Islet of Langerhans (tissue), 1 donor: ENCODE data around the gene LRFN2.

Source experiments
- FAIRE-seq: peaks from one replicate; lab custom pipeline; 2011; peaks lifted over from hg19 to GRCh38; lab: Jason Lieb, UNC

The LRFN2 gene

DNA sequence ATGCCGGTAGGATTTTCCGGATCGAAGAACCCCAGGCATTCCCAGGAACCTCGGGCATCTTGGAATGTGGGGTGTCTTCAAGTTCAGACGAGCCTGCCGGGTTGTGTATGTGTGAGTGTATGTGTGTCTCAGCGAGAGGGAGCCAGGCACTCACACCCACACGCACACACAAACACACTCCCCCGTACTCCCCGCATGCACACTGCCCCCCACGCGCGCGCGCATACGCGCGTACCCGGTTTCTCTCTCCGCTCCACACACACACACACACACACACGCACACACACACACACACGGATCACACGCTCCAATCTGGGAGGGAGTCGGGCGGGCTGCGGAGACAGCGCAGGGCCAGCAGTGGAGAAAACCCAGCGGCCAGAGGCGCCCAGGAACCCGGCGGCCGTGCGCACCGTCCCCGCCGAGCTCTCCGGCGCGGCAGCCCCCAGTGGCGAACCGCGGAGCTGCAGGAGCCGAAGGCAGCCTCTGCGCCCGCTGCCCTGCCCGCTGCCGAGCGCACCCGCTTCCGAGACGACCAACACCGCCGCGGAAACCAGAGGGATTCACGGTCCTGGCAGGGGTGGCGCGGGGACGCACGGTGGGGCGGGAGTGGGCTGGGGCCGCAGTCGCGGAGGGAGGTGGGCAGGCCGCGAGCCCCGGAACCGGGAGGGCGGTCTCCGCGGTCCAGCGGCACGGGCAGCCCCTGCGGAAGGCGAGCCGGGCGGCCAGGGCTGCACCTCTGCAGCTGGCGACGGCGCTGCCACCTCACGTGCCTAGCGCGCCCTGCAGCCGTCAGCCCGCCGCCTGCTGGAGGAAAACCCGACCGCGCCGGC is at the start of gene LRFN2:
Gene LRFN2, minus strand, starts transcription at position 125 of the 830 bp plus-strand sequence.
- FAIRE-seq = no peak

DNA sequence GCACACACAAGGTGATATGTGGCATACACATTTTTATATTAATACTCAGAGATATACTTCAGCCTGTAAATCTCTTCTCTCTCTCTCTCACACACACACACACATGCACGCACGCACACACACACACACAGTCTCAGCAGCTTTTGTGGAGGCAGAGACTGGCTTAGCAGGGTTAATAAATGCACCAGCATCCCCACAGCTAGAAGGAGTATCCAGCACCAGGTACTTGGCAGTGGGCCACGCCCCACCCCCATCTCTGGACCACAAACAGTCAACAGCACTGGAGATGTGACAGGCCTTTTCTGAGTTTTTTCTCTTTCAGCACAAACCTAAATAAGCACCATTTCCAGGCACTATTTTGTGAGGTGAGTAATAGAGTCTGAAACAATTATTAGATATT is 47.3 kb upstream of the LRFN2 start:
- no peak for FAIRE-seq

DNA sequence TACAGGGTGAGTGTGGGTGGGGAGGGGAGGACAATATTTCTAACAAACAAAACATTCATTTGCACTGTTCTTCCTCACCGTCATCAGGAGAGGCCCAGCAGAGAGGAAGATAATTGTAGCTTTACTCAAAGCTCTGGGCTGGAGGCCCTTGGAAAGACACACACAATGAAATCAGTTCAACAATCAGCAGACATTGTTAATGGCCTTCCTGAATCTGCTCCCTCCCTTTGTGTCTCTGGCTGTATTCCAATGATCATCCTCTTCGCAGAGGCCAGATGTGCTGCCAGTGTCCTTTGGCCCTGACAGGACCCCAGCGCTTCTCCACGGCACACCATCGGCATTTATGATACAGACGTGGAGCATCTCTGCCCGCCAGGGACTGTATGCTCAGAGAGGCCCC is 44.6 kb upstream of the LRFN2 start:
- FAIRE-seq = no peak

DNA sequence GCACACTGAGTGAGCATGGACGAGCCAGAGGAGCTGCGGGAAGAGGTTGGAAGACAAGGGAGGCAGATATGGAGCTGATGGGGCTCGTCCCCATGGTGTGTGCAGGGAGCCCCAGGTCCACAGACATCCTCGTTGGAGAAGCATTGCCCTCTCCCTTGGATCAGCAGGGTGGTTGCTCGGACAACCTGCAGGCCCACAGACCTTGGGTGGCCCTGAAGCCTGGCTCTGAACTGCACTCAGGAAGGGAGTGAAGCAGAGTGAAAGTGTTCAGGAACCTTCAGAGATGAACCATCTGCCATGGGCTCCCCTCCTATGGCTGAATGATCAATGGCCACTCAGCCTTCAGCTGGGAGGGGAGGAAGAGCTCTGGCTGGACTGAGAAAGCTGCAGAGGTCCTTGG is 43.3 kb upstream of the LRFN2 start:
- FAIRE-seq = no peak

DNA sequence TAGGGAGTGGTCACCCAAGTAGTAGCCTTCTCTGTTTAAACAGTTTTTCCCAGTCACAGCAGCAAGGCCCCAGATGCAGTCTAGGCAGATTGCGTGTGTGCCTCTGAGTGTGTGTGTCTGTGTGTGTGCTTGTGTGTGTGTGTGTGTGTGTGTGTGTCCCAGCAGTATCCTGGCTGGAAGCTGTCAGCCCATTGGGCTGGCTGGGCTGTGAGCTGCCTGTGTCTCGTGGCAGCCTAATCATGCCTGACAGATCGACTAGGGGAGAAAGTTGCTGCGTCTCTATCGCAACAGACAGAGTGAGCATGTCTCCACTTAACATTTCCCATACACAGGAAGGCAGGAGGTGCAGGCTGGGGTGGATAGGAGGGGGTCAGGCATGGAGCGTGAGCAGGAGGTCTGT is 42.9 kb upstream of the LRFN2 start:
- no peak for FAIRE-seq

DNA sequence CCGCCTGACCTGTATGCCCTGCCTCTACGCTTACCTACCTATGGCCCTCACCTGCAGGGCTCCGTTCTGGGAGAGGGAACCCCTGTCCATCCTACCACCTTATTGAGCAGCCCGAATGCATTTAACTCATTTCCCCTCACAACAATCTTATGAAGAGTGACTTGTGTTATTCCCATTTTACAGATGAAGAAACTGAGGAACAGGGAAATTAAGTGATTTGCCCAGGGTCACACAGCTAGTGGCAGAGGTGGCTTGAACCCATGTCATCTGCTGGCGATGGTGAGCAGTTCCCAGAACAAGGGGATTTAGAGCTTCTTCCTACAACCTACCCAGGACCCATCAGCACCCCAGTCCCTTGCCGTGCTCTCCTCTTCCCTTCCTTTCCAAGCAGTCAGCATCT is 42.3 kb upstream of the LRFN2 start:
- no peak for FAIRE-seq

DNA sequence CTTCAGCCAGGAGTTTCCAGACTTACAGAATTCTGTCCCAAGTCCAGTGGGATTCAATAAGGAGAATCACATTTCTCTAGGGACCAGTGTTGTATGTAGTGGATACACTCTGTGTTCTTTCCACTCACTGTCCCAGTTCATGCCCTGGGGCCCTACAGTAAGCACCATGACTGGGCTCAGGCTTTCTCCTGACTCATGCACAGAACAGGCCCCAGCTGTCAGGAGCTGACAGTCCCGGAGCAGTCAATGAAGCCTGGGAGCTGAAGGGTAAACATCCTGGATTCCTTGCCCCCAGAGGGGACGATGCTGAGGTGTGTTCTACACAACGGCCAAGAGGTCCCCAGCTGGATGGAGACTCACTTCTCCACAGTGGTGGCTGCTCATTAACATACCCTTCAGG is 40.2 kb upstream of the LRFN2 start:
- FAIRE-seq = no peak

DNA sequence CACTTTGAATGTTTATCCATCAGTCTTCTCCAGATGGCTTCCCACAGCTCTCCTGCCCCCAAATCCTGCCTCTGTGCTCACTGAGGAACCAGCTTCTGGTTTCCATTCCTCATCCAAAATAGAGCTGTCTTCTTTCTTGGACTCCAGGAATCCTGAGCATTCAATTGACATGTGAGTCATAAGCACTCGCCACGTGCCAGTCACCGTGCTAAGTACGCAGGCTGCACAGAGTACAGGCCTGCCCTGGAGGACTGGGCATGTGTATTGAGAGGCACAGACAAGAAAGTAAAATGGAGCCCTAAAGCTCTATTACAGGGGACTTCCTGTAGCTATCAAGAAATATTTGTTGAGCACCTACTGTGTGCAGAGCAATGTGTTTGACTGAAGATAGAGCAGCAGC is 39.7 kb upstream of the LRFN2 start:
- FAIRE-seq = no peak

DNA sequence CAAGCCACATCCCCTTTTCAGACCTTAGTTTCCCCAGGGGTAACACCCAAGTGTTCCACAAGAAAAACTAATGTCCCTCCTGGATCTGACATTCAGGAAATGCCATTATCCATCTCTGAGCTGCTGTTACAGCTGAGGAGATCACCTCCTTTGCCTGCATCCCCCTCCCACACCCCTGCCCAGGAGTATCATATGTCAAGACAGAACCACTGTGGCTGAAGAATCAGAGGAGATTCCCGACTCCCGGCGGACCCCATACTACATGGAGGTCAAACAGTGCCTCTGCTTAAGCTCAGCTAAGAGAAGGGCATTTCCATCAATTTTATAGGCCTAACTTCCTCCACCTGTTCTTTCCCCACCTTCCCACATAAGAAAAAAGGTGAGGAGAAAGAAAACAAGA is 36.8 kb upstream of the LRFN2 start:
- FAIRE-seq = no peak

DNA sequence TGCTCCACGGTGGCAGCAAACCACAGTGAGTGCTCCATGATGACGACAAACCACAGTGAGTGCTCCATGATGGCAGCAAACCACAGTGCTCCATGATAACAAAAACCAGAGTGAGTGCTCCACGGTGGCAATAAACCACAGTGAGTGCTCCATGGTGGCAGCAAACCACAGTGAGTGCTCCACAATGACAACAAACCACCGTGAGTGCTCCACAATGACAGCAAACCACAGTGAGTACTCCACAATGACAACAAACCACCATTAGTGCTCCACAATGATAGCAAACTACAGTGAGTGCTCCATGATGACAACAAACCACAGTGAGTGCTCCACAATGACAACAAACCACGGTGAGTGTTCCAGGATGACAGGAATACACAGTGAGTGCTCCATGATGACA is 36.0 kb upstream of the LRFN2 start:
- FAIRE-seq = no peak

DNA sequence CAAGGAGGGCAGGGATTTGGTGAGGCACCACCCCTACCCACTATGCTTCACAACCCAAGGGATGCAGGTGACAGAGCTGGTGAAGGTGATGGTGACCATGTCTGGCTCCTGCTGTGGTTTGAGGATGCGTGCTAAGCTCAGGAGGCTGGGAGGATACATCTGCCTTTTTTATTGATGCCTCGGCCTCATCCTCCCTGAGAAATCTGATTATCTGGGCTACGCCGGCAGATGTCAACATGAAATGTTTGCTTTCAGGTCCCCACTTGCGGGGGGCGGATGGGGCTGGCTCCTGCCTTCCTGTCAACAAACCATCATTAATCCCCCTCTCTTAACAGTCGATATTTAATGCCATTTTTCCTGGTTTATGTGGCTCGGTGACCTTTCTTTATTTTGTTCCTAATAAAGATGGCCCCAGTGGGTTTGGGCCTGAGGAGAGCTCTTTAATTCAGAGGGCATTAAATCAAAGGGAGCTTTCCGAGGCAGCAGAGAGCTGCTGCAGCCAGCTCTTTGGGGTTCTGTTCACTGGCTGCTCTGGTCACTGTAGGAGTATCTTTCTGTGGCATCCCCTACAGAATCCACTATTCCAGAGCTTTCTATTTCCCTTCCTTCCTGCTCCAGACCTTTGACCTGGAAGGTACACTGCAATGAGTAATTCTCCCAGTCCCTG is 33.5 kb upstream of the LRFN2 start:
- FAIRE-seq = no peak

DNA sequence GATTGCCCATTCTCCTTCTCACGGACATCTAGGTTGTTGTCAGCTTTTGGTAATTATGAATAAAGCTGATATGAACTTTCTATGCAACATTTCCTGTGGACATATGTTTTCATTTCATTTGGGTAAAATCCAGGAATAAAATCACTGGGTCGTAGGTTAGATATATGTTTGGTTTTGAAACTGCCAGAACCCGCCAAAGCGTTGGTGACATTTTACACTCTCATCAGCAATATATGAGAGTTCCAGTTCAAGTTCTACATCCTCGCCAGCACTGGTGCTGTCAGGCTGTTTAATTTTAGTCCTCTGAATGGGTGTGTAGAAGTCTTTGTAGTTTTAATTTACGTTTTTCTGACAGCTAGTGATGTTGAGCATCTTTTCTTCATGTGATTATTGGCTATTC is 27.5 kb upstream of the LRFN2 start:
- FAIRE-seq = no peak

DNA sequence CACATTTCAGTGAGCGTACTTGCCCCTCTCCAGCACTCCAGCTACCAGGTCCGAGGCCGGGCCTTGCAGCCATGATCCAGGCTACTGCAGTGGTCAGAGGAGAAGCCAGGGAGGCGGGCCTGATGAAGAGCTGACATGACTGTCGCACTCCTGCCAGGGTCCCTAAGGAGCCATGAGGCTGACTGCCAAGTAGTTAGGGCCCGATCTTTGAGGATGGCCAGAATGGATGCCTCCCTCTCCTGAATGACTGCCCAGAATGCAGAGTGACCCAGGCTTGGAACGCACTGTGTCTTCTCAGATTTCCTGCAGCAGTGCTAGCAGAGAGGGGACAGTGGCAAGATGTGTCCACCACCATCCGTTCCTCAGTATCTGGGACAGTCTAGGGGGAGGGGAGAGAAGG is 24.7 kb upstream of the LRFN2 start:
- no peak for FAIRE-seq

DNA sequence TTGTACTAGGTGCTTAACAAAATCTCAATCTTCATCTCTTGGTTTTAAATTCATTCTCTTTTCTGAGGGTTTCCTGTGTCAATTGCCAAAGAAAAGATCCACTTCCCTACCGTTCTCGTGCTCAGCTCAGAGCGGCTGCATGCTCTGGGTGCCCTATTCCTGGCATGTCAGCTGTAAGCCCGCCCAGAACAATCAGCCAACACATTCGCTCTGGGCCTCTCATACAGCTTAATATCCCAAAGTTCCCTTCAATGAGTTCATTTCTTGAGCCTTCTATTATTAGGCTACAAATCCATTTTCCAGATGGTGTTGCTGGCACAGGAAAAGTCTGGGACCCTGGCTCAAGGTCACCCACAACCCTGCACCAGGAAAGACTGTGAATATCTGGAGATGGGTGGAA is 24.3 kb upstream of the LRFN2 start:
- FAIRE-seq = no peak

DNA sequence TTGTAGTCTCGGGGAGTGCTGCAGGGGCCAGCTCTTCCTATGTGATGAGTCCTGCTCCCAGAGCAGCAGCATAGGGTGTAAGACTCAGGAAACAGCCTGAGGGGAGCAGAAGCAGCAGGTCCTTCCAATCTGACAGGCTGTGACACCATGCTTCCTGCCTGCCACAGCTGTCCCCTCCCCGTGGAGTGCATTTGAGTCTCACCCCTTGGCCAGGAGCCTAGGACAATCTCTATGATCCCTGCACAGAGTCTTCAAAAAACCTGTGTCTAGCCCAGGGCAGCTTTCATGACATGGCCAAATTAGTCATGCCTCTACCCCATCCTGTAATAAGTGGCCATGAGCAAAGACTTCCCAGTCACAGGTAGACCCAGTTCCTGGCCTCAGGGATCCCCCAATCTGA is 23.1 kb upstream of the LRFN2 start:
- no peak for FAIRE-seq

DNA sequence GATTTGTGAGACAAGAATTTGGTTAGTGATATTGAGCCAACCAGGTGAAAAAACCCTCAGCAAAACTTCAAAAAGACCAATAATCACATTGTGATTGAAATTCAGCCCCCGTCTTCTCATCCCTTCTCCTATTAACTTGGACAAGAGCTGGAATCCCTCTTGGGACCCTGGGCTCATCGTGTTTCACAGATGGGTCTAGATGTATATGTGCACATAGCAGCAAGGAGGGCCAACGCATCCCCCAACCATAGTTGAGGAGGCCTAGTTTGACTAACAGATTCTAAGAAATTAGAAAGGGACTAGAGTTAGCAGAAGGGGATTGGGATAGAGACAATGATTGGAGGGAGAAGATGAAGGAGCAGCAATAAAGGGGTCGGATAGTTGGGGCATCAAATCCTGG is 19.8 kb upstream of the LRFN2 start:
- no peak for FAIRE-seq

DNA sequence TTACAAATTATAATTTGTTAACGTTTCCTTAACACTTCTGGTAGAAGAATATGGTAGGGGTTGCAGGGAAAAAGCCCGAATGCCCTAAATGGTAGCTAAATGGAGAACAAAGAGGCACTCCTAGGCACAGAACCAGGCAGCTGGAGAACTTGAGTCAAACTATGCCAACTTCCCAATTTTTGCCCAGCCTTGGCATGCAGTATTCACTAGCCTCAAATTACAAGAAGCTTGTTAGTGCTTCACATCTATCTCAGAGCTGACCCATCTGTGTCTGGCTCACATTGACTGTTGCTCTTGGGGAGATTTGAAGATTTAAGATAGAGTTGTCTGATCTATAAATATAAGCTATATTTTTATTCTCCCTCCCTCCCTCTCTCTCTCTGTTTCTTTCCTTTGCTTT is 19.4 kb upstream of the LRFN2 start:
- FAIRE-seq = no peak

DNA sequence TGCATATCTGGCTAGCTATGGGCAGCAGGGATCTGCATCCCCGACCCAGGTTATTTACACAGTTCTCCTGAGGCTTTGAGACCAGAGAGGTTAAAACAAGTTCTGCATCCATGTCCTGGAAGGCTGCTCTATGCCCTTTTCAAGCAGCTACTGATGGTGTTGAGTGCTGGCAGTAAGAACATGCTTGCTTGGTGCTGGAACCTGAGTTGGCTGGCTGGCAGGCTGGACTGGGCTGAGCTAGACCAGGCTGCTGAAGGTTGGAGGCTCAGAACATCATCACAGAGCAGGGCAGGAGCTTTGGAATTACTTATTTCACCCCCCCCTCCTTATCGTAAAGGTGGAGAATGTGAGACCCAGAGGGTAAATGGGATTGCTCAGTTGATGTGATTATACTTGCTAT is 16.9 kb upstream of the LRFN2 start:
- FAIRE-seq = no peak

DNA sequence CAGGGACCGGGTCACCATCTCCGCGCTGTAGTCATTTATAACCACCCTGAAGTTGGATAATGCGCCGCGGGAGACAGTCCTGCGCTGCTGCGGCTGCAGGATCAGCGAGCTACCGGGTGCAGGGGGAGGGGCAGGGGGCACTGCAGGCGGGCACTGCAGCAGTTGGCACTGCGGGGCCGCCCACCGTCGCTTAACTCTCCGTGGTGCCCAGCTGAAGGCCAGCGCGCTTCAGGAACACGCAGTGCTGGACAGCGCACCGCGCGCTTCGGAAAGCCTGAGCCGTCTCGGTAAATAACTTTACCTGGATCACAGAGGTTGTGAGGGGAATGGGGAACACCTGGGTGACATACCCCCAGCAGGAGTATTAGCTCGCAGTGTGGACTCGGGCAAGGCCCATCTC is 12.4 kb upstream of the LRFN2 start:
- no peak for FAIRE-seq

DNA sequence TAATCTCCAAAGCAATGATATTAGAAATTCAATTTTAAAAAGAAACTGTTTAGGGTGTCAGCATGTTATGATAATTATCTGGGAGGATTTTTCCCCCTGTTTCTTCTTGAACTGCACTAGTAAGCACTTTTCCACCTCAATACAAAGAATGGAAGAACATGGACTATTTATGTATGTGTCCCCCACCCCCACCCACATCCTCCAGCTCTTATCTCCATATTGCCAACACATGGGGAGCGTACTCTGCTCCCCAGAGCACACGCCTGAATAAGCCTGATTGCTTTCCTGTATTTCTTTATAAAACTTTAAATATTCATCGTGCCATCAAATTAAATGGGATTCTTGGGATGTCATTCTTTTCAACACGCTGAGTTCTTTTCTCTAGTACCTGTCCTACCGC is 11.4 kb upstream of the LRFN2 start:
- FAIRE-seq = no peak

DNA sequence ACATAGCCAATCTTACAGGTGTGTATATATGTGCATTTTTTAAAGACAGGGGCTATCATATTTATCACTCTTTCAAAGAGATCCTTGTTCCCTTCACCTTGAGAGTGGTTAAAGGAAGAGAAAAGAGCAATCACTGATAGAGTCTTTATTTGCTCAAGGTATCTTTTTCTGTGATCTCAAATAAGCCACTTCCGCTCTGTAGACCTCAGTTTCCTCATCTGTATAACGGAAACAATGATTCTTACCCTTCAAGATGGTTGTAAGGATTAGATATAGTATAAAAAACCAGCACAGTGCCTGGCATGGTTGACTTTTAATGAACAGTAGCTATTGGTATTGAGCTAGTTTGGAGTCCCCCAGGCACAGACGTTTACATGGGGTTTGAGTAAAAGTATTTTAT is 10.1 kb upstream of the LRFN2 start:
- no peak for FAIRE-seq

DNA sequence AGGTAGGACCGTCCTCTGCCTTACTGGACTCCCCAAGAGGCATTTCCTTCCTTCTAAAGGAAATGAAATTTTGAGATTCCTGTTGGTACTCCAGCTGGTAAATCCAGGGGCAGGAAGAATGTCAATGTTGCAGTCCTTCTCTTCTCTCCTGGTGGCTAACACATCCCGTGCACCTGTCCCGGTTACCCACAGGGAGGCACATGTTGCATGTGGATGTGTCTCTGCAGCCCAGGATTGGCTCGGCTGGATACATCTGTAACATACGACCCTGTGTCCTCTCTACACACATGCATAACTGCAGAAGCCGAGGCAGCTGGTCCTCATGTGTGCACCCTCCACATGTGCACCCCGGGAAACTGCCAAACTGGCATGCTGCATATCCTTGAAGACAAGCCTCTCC is 1.3 kb upstream of the LRFN2 start:
- FAIRE-seq = no peak

DNA sequence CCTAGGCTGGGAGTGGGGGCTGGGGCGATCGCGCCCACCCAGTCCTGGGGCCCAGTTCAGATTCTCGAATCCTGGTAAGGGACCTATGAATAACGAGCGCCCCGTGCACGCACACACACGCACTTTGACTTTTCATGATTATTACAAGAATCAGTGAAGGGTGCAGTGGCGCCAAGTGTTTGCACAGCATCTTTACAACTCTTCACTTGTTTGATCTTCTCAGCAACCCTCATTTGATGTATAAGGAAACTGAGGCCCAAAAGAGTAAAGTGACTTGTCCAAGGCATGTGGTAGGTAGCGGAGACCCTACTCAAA is 863 bp upstream of the LRFN2 start:
- no peak for FAIRE-seq
